ENCODE measurements around the gene SEMA5A. TPM values are rescaled to one million over a fixed set of nuclear protein-coding genes. Genes with fewer than 3 reads are reported as not detected.

SEMA5A gene
- total RNA-seq, 1 donor from 2014 or later: 13.8 TPM

DNA sequence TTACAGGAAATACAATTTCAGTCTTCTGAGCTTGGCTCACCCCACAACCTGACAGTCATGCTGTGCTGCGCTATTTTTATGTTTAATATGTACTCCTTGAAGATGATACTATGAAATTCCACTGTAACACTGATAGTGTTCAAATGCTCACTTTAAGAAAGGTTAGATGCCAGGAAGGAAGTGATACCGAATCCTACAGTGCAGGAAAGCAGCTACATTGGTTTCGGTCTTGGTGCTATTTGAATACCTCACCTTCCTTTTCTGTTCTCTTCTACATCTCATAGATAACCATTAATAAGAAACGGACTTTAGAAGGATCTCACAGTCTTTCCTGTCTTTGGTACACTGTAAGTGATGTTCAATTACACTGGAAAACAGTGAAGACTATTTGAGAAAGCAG is 117.6 kb downstream of the SEMA5A start:
- no peak for TF ChIP-seq EZH2 (IDR thresholded peaks at IDR 0.05; ENCODE audit: insufficient read depth, low read length)
- TF ChIP-seq, protein P1, sequence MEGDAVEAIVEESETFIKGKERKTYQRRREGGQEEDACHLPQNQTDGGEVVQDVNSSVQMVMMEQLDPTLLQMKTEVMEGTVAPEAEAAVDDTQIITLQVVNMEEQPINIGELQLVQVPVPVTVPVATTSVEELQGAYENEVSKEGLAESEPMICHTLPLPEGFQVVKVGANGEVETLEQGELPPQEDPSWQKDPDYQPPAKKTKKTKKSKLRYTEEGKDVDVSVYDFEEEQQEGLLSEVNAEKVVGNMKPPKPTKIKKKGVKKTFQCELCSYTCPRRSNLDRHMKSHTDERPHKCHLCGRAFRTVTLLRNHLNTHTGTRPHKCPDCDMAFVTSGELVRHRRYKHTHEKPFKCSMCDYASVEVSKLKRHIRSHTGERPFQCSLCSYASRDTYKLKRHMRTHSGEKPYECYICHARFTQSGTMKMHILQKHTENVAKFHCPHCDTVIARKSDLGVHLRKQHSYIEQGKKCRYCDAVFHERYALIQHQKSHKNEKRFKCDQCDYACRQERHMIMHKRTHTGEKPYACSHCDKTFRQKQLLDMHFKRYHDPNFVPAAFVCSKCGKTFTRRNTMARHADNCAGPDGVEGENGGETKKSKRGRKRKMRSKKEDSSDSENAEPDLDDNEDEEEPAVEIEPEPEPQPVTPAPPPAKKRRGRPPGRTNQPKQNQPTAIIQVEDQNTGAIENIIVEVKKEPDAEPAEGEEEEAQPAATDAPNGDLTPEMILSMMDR (IDR thresholded peaks at IDR 0.05; ENCODE audit: insufficient read depth, low read depth, low read length): no peak
- no peak overlapping the region for H3K27ac Mint-ChIP-seq (ENCODE audit: unreplicated experiment)
- Histone ChIP-seq H2AFZ (ENCODE audit: low read depth, low read length) (no peak overlapping the region), H4K20me1 (ENCODE audit: insufficient read depth, low read length) (no peaks in the 10 kb centered on the region), H3K27me3 (ENCODE audit: insufficient read depth, low read length) (no peaks in the 10 kb centered on the region), H3K36me3 (ENCODE audit: insufficient read depth, low read length) (no peaks in the 10 kb centered on the region), H3K4me2 (ENCODE audit: low read length) (no peak overlapping the region), H3K4me1 (ENCODE audit: insufficient read depth, low read length) (peaks cover 8% of the 10 kb centered on the region), H3K27ac (ENCODE audit: low read depth, low read length) (no peak overlapping the region), H3K4me3 (ENCODE audit: insufficient read depth, low read depth, low read length) (no peak overlapping the region), H3K9ac (ENCODE audit: low read length) (no peak overlapping the region), H3K79me2 (ENCODE audit: insufficient read depth, low read length) (no peaks in the 10 kb centered on the region), H3K9me3 (ENCODE audit: insufficient read depth, low read depth, low read length) (no peaks in the 10 kb centered on the region)
- H3K27me3 Mint-ChIP-seq (ENCODE audit: low read depth, unreplicated experiment): no peaks in the 10 kb centered on the region
- DNase-seq (ENCODE audit: low read depth) (no peak), FAIRE-seq (no peak)
- H3K9me3 Mint-ChIP-seq (ENCODE audit: unreplicated experiment): peaks cover 3% of the 10 kb centered on the region
- H3K36me3 Mint-ChIP-seq (ENCODE audit: low read depth, unreplicated experiment): no peaks in the 10 kb centered on the region
- H3K4me3 Mint-ChIP-seq (ENCODE audit: unreplicated experiment): no peak overlapping the region
- peaks cover 12% of the 10 kb centered on the region for H3K4me1 Mint-ChIP-seq (ENCODE audit: low read depth, unreplicated experiment)

DNA sequence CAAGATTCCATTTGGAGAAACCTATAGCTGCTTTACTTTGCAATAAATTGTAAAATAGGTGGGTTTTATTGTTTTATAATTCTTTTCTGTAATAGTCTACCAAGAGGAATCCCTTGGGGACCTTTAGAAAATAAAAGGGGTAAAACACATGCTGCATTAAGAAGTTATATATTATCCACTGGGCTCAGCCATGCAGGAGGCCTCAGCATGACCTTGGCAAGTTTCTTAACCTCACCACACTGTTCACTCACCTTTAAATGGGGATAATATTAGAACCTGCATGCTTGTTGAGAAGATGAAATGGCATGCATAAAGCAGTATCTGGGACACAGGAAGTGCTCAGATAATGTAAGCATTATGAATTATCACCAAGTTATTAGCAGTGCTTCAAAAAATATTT is 120.2 kb downstream of the SEMA5A start:
- Mint-ChIP-seq H3K36me3 (ENCODE audit: low read depth, unreplicated experiment) (no peaks in the 10 kb centered on the region), H3K4me1 (ENCODE audit: low read depth, unreplicated experiment) (peaks cover 8% of the 10 kb centered on the region), H3K27me3 (ENCODE audit: low read depth, unreplicated experiment) (no peaks in the 10 kb centered on the region), H3K4me3 (ENCODE audit: unreplicated experiment) (no peak overlapping the region), H3K9me3 (ENCODE audit: unreplicated experiment) (peaks cover 3% of the 10 kb centered on the region), H3K27ac (ENCODE audit: unreplicated experiment) (no peak overlapping the region)
- H4K20me1 ChIP-seq (ENCODE audit: insufficient read depth, low read length): no peaks in the 10 kb centered on the region
- no peaks in the 10 kb centered on the region for H3K9me3 ChIP-seq (ENCODE audit: insufficient read depth, low read depth, low read length)
- peaks cover 2% of the 10 kb centered on the region for H3K4me1 ChIP-seq (ENCODE audit: insufficient read depth, low read length)
- H3K27me3 ChIP-seq (ENCODE audit: insufficient read depth, low read length): no peaks in the 10 kb centered on the region
- DNase-seq (ENCODE audit: low read depth) (no peak), FAIRE-seq (no peak)
- no peak overlapping the region for H3K4me3 ChIP-seq (ENCODE audit: insufficient read depth, low read depth, low read length)
- no peak overlapping the region for H2AFZ ChIP-seq (ENCODE audit: low read depth, low read length)
- no peak overlapping the region for H3K4me2 ChIP-seq (ENCODE audit: low read length)
- no peak overlapping the region for H3K27ac ChIP-seq (ENCODE audit: low read depth, low read length)
- H3K79me2 ChIP-seq (ENCODE audit: insufficient read depth, low read length): no peaks in the 10 kb centered on the region
- TF ChIP-seq, protein P1 (IDR thresholded peaks at IDR 0.05; ENCODE audit: insufficient read depth, low read depth, low read length): no peak
- TF ChIP-seq EZH2 (IDR thresholded peaks at IDR 0.05; ENCODE audit: insufficient read depth, low read length): no peak
- H3K9ac ChIP-seq (ENCODE audit: low read length): no peak overlapping the region
- no peaks in the 10 kb centered on the region for H3K36me3 ChIP-seq (ENCODE audit: insufficient read depth, low read length)

DNA sequence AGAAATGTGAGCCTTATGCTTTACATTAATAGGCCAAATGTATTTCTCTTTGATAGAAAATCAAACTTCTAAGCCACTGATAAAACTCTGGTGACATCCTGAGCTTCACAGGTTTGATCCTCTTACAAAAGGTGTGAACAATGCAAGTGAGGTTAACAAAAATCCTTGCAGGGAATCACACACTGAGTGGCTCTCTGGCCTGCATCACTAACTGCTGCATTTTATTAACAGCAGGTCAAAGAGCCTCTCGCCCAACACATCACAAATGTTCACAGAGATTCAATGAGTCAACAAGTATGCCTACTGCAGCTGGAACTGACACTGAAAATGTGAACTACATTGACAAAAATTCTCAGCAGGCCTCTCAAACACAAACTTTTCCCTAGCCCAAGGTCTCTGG is 122.3 kb downstream of the SEMA5A start:
- Histone ChIP-seq H3K36me3 (ENCODE audit: insufficient read depth, low read length) (no peaks in the 10 kb centered on the region), H3K4me2 (ENCODE audit: low read length) (no peak overlapping the region), H3K4me1 (ENCODE audit: insufficient read depth, low read length) (peaks cover 2% of the 10 kb centered on the region), H3K27ac (ENCODE audit: low read depth, low read length) (no peak overlapping the region), H3K9ac (ENCODE audit: low read length) (no peak overlapping the region), H3K27me3 (ENCODE audit: insufficient read depth, low read length) (no peaks in the 10 kb centered on the region), H4K20me1 (ENCODE audit: insufficient read depth, low read length) (no peaks in the 10 kb centered on the region), H3K79me2 (ENCODE audit: insufficient read depth, low read length) (no peaks in the 10 kb centered on the region), H3K9me3 (ENCODE audit: insufficient read depth, low read depth, low read length) (no peaks in the 10 kb centered on the region), H2AFZ (ENCODE audit: low read depth, low read length) (no peak overlapping the region), H3K4me3 (ENCODE audit: insufficient read depth, low read depth, low read length) (no peak overlapping the region)
- TF ChIP-seq, protein P1 (IDR thresholded peaks at IDR 0.05; ENCODE audit: insufficient read depth, low read depth, low read length): no peak
- no peak for TF ChIP-seq EZH2 (IDR thresholded peaks at IDR 0.05; ENCODE audit: insufficient read depth, low read length)
- peak; percentile 6 for DNase-seq (ENCODE audit: low read depth)
- H3K36me3 Mint-ChIP-seq (ENCODE audit: low read depth, unreplicated experiment): peaks cover 9% of the 10 kb centered on the region
- peak; percentile 17 for FAIRE-seq
- H3K27me3 Mint-ChIP-seq (ENCODE audit: low read depth, unreplicated experiment): no peaks in the 10 kb centered on the region
- H3K27ac Mint-ChIP-seq (ENCODE audit: unreplicated experiment): no peak overlapping the region
- no peak overlapping the region for H3K4me3 Mint-ChIP-seq (ENCODE audit: unreplicated experiment)
- H3K4me1 Mint-ChIP-seq (ENCODE audit: low read depth, unreplicated experiment): peaks cover 8% of the 10 kb centered on the region
- peaks cover 9% of the 10 kb centered on the region for H3K9me3 Mint-ChIP-seq (ENCODE audit: unreplicated experiment)

Data from astrocyte (in vitro differentiated cells and primary cell).